K562 (cell line): ENCODE results near the gene UPF2. TPM values are rescaled to one million over a fixed set of nuclear protein-coding genes. Genes with fewer than 3 reads are reported as not detected.

Experiments
- ATAC-seq: fragments of 200-7000 bp; cut with Tn5 transposase; 3 replicates; pipeline ENCODE4 v1.9.1; 2020; ENCODE audit warnings: moderate library complexity
- BruUV-seq: library from RNA; stranded (reverse); fragments of 400-500 nt; replicated peaks from 2 replicates; lab custom pipeline; 2021; lab: Mats Ljungman, UMichigan
- CTCF ChIA-PET: fragments of 300-600 bp; formaldehyde crosslinking; extraction: SDS; loops from one replicate; lab custom pipeline; 2021; ENCODE audit warnings: low intra/inter-chr PET ratio; lab: Yijun Ruan, JAX
- POLR2A ChIA-PET: fragments of 300-600, 350-650 bp; sonication (Branson Sonifier 250); formaldehyde crosslinking; extraction: SDS; loops from one replicate; lab custom pipeline; 2021; ENCODE audit warnings: antibody characterized with exemption, inconsistent platforms; lab: Yijun Ruan, JAX
- DNase-seq, 4 experiments: peaks; one replicate each; pipeline versions ENCODE4 v3.0.0 to v3.0.0-alpha.2; 2011 to 2018; ENCODE audit warnings: low spot score in 3 of 4, mixed read lengths in 3 of 4; ENCODE audit errors: extremely low read depth in 1 of 4
- FAIRE-seq: peaks from 2 replicates; lab custom pipeline; 2011; peaks lifted over from hg19 to GRCh38; lab: Jason Lieb, UNC
- H2AFZ ChIP-seq: 2 replicates; pipeline ENCODE4 v1.6.0; 2011; ENCODE audit warnings: low read depth, low read length, control low read depth, inconsistent platforms
- H3K27ac ChIP-seq: fragments of 200-600 bp; 3 replicates; pipeline ENCODE4 v1.8.0; 2011; ENCODE audit warnings: low read depth, mild to moderate bottlenecking, control low read depth, inconsistent platforms, low read length, moderate library complexity, mixed read lengths; ENCODE audit errors: extremely low read depth
- H3K27me3 ChIP-seq, 2 experiments: fragments of 300-600 bp in 1 of 2; 2 replicates in 1 of 2; 3 replicates in 1 of 2; pipeline versions ENCODE4 v1.6.0 to v1.8.0; 2011; ENCODE audit warnings: inconsistent platforms in 2 of 2, low read length in 2 of 2, mild to moderate bottlenecking in 1 of 2, mixed read lengths in 1 of 2, moderate library complexity in 1 of 2; ENCODE audit not compliant: control insufficient read depth in 2 of 2, insufficient read depth in 2 of 2
- H3K36me3 ChIP-seq: fragments of 300-600 bp; 3 replicates; pipeline ENCODE4 v1.8.0; 2011; ENCODE audit warnings: mild to moderate bottlenecking, low read length, inconsistent platforms; ENCODE audit not compliant: control insufficient read depth, insufficient read depth
- H3K4me1 ChIP-seq, 2 experiments: fragments of 200-600 bp in 1 of 2; replicated peaks in 1 of 2; 2 replicates in 1 of 2; 3 replicates in 1 of 2; pipeline versions ENCODE4 v1.5.1 to v1.8.0; 2011; ENCODE audit warnings: inconsistent platforms in 2 of 2, low read length in 2 of 2, mild to moderate bottlenecking in 1 of 2, mixed read lengths in 1 of 2, moderate library complexity in 1 of 2; ENCODE audit not compliant: control insufficient read depth in 2 of 2, insufficient read depth in 2 of 2
- H3K4me2 ChIP-seq: 2 replicates; pipeline ENCODE4 v1.6.1; 2011; ENCODE audit warnings: low read length, control low read depth, inconsistent platforms, mixed read lengths; ENCODE audit not compliant: insufficient read depth
- H3K4me3 ChIP-seq: fragments of 200-600 bp; sonication (generic), shearing (Covaris generic); 2 replicates; pipeline ENCODE4 v1.5.1; 2016; ENCODE audit warnings: control low read depth, inconsistent platforms
- H3K79me2 ChIP-seq: fragments of 200-600 bp; 3 replicates; pipeline ENCODE4 v1.8.0; 2011; ENCODE audit warnings: low read length, inconsistent platforms; ENCODE audit not compliant: control insufficient read depth, insufficient read depth
- H3K9ac ChIP-seq, 2 experiments: 2 replicates each; pipeline versions ENCODE4 v1.6.0 to v1.6.1; 2011; ENCODE audit warnings: low read depth in 2 of 2, low read length in 2 of 2, control low read depth in 1 of 2, inconsistent platforms in 1 of 2, mild to moderate bottlenecking in 1 of 2, mixed read lengths in 1 of 2; ENCODE audit not compliant: insufficient read depth in 1 of 2
- H3K9me1 ChIP-seq: one replicate; pipeline ENCODE4 v1.6.0; 2011; ENCODE audit warnings: inconsistent platforms, mild to moderate bottlenecking, low read length, moderate library complexity; ENCODE audit not compliant: control insufficient read depth, insufficient read depth
- H3K9me3 ChIP-seq: replicated peaks from 2 replicates; pipeline ENCODE4 v1.5.1; 2011; ENCODE audit warnings: low read depth, low read length, inconsistent platforms; ENCODE audit not compliant: control insufficient read depth, insufficient read depth
- H4K20me1 ChIP-seq: replicated peaks from 2 replicates; pipeline ENCODE4 v1.6.1; 2011; ENCODE audit warnings: low read length, inconsistent platforms, mixed read lengths; ENCODE audit not compliant: control insufficient read depth, insufficient read depth
- BCLAF1 ChIP-seq, 2 experiments: fragments of 450-650 bp in 1 of 2; IDR thresholded peaks; 2 replicates each; pipeline ENCODE4 v1.6.1; 2011 to 2017; ENCODE audit warnings: low read depth in 2 of 2, antibody characterized with exemption in 1 of 2, borderline replicate concordance in 1 of 2, low read length in 1 of 2, mild to moderate bottlenecking in 1 of 2, mixed read lengths in 1 of 2; ENCODE audit not compliant: control insufficient read depth in 1 of 2
- DNMT1 ChIP-seq: fragments of 450-650 bp; IDR thresholded peaks from 2 replicates; pipeline ENCODE4 v1.6.1; 2016; ENCODE audit warnings: antibody characterized with exemption, mild to moderate bottlenecking
- HCFC1 ChIP-seq: IDR thresholded peaks from 2 replicates; pipeline ENCODE4 v1.6.1; 2012; ENCODE audit warnings: low read depth, low read length, improper control_type of control experiment
- HES1 ChIP-seq: fragments of 450-650 bp; IDR thresholded peaks from 2 replicates; pipeline ENCODE4 v1.6.1; 2016; ENCODE audit warnings: low read depth, mild to moderate bottlenecking, moderate library complexity
- HLTF ChIP-seq: fragments of 450-650 bp; IDR thresholded peaks from 2 replicates; pipeline ENCODE4 v1.6.1; 2016
- PHTF2 ChIP-seq: fragments of 250-450 bp; sonication (Bioruptor Pico); IDR thresholded peaks from 2 replicates; pipeline ENCODE4 v1.5.0; 2021; ENCODE audit warnings: mild to moderate bottlenecking
- RFX7 ChIP-seq: fragments of 250-450 bp; sonication (Bioruptor Pico); IDR thresholded peaks from 2 replicates; pipeline ENCODE4 v1.5.1; 2021; ENCODE audit warnings: mild to moderate bottlenecking
- SREBF1 ChIP-seq: fragments of 150-350 bp; IDR thresholded peaks from 2 replicates; pipeline ENCODE4 v1.6.1; 2014; ENCODE audit warnings: antibody characterized with exemption, low read depth, low read length, borderline replicate concordance
- THRAP3 ChIP-seq: fragments of 450-650 bp; IDR thresholded peaks from 2 replicates; pipeline ENCODE4 v1.6.1; 2016; ENCODE audit warnings: mild to moderate bottlenecking, inconsistent platforms, borderline replicate concordance
- ZBTB9 ChIP-seq: fragments of 450-650 bp; formaldehyde crosslinking; IDR thresholded peaks from 2 replicates; pipeline ENCODE4 v1.4.0; 2020; ENCODE audit warnings: mild to moderate bottlenecking, moderate library complexity
- ZNF174 ChIP-seq: fragments of 250-450 bp; sonication (Bioruptor Pico); IDR thresholded peaks from 2 replicates; pipeline ENCODE4 v1.4.0; 2020; ENCODE audit warnings: mild to moderate bottlenecking
- ZNF224 ChIP-seq: sonication (generic); formaldehyde crosslinking; IDR thresholded peaks from 2 replicates; pipeline ENCODE4 v1.8.0; 2022; ENCODE audit warnings: mild to moderate bottlenecking, missing genetic modification reagents
- ZNF253 ChIP-seq: fragments of 250-450 bp; sonication (Bioruptor Pico); conservative IDR thresholded peaks from 2 replicates; pipeline ENCODE4 v1.6.1; 2021; ENCODE audit warnings: mild to moderate bottlenecking
- ZNF561 ChIP-seq: fragments of 450-650 bp; formaldehyde crosslinking; conservative IDR thresholded peaks from 2 replicates; pipeline ENCODE4 v1.4.0; 2020; ENCODE audit warnings: mild to moderate bottlenecking, moderate library complexity
- ZNF57 ChIP-seq: fragments of 450-650 bp; formaldehyde crosslinking; IDR thresholded peaks from 2 replicates; pipeline ENCODE4 v1.4.0; 2020; ENCODE audit warnings: mild to moderate bottlenecking, moderate library complexity
- WGBS: fragments of 100-300 bp; shearing (Covaris generic); methylation state at CpG from one replicate; pipeline ENCODE4 v1.1.6; 2016; ENCODE audit warnings: low coverage, mixed read lengths; ENCODE audit not compliant: insufficient coverage; ENCODE audit errors: missing lambda C conversion rate; 5-methylcytosine and 5-hydroxymethylcytosine counted together
- in situ Hi-C: fragments of 300-500 bp; cut with MboI; formaldehyde crosslinking; loops from 4 replicates; pipeline ENCODE4 v1.15.0; 2018; ENCODE audit warnings: inconsistent platforms, mixed read lengths
- intact Hi-C: fragments of 100-400 bp; cut with micrococcal nuclease; formaldehyde crosslinking; loops from 2 replicates; pipeline ENCODE4 v1.14.2; 2022
- polyA plus RNA-seq, 8 experiments: library from polyadenylated mRNA; depleted of rRNA in 4 of 8; stranded (reverse) in 5 of 8; unstranded in 3 of 8; fragments of >200 nt; fragmentation: Nextera tagmentation in 2 of 8; fragmentation: Illumina TruSeq in 1 of 8; extraction: Ambion mirVana in 2 of 8; extraction: Trizol in 1 of 8; gene quantifications; 2 replicates each; pipeline versions ENCODE4 v1.2.1 to v1.2.3, GENCODE V29; 2011 to 2014; ENCODE audit warnings: inconsistent platforms in 1 of 8, missing spikeins in 1 of 8
- total RNA-seq, 7 experiments: library from RNA; depleted of rRNA in 6 of 7; stranded (reverse); fragments of >200 nt in 6 of 7; fragmentation: Illumina TruSeq in 2 of 7; extraction: Trizol in 2 of 7; gene quantifications; 2 replicates each; pipeline versions ENCODE4 v1.2.1 to v1.2.3, GENCODE V29; 2011 to 2021; ENCODE audit warnings: low replicate concordance in 1 of 7
- TF ChIP-seq, protein P1 (sequence below): fragments of 450-650 bp; formaldehyde crosslinking; IDR thresholded peaks from 2 replicates; pipeline ENCODE4 v1.4.0; 2022; ENCODE audit warnings: missing genetic modification characterization

Gene UPF2
- total and polyA plus RNA-seq, 9 of the 15 experiments (the other 6 are each of a cell fraction or from before 2014, with no cell fraction given) = 13.9 to 37.7 (median 23.7) TPM

DNA sequence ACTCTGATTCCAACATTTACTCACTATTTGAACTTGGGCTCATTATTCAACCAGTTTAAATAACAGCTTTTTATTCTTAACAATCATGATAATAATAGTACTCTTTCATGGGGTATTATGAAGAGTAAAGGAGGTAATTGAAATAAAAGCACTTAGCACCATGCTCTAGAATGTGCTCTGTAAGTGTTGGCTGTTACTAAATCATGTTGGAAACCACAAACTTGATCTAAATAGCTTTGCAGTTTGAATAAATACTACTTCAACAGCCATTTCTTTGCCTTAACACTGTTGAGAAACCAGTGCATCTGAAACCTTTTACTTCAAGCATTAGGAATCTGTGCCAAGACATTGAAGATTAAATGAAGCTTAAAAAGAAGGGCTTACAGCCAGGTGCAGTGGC, 7.9 kb upstream of the UPF2 start (continued):
- TF ChIP-seq ZBTB9 (CRISPR knock-in tag) = no peak
- TF ChIP-seq HCFC1 = no peak
- no peak for TF ChIP-seq ZNF224 (CRISPR knock-in tag)
- no peak for TF ChIP-seq RFX7 (CRISPR knock-in tag)
- no peak for TF ChIP-seq PHTF2 (CRISPR knock-in tag)
- TF ChIP-seq SREBF1 = no peak
- TF ChIP-seq ZNF561 (CRISPR knock-in tag) = no peak
- TF ChIP-seq ZNF253 (CRISPR knock-in tag) = no peak
- TF ChIP-seq, all 486 proteins: peak for 0

DNA sequence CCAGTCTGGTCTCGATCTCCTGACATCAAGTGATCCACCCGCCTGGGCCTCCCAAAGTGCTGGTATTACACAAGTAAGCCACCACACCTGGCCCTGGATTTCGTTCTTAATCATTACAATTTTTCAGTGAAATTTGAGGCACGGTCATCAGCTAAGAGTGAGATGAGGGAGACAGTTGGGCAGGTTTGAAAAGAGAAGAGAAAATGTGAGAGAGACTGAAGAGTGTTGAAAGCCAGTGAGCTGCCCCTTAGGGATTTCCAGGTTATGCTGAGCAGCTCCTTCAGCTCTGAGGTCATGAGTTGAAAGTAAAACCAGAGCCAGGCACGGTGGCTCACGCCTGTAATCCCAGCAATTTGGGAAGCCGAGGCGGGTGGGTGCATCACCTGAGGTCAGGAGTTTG, 5.9 kb upstream of the UPF2 start:
- ATAC-seq = no peak; the same call in 2 of the 3 replicates
- Histone ChIP-seq H3K79me2 (no peaks in the 10 kb centered on the region), H2AFZ (peak overlapping the region; percentile 57), H3K9me1 (no peaks in the 10 kb centered on the region), H3K27me3 (no peaks in the 10 kb centered on the region), H3K36me3 (no peaks in the 10 kb centered on the region), H3K4me3 (no peak overlapping the region), H3K9me3 (peaks cover 4% of the 10 kb centered on the region; the same call in 1 of the 2 replicates), H3K4me2 (no peak overlapping the region), H3K4me1 (peaks cover 5 to 14% of the 10 kb centered on the region in 2 experiments), H4K20me1 (no peaks in the 10 kb centered on the region), H3K9ac (peak overlapping the region in 1 of 2 experiments; percentile 38; a peak in 1 of 4 replicates), H3K27ac (no peak overlapping the region)
- CTCF ChIA-PET = no interaction called here
- POLR2A ChIA-PET = interaction anchor here (1.0 kb wide), 1 partner anchor 15 kb away, joined by 3 read pairs; no protein-coding TSS in a partner anchor
- in situ Hi-C loops = no loop called here
- no TSS peak for BruUV-seq
- intact Hi-C loops = loop anchor here (10.0 kb wide), 2 partner anchors 146 to 154 kb away; partner anchors contain the start of genes CDC123 and NUDT5
- WGBS = 56% methylated on average over 8 of the region's 8 CpGs
- no peak for DNase-seq
- FAIRE-seq = no peak
- TF ChIP-seq HES1 (no peak), ZNF57 (no peak), BCLAF1 (IDR thresholded peaks at IDR 0.05; ENCODE audit: borderline replicate concordance in 1 of 2, control insufficient read depth in 1 of 2, low read depth in 2 of 2, low read length in 1 of 2) (no peak), DNMT1 (no peak), THRAP3 (no peak), HLTF (no peak), ZNF174 (CRISPR knock-in tag) (no peak)
- TF ChIP-seq, protein P1, sequence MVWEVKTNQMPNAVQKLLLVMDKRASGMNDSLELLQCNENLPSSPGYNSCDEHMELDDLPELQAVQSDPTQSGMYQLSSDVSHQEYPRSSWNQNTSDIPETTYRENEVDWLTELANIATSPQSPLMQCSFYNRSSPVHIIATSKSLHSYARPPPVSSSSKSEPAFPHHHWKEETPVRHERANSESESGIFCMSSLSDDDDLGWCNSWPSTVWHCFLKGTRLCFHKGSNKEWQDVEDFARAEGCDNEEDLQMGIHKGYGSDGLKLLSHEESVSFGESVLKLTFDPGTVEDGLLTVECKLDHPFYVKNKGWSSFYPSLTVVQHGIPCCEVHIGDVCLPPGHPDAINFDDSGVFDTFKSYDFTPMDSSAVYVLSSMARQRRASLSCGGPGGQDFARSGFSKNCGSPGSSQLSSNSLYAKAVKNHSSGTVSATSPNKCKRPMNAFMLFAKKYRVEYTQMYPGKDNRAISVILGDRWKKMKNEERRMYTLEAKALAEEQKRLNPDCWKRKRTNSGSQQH = no peak
